ENCODE measurements around the gene SPRED2.

- TF ChIP-seq, protein P1, sequence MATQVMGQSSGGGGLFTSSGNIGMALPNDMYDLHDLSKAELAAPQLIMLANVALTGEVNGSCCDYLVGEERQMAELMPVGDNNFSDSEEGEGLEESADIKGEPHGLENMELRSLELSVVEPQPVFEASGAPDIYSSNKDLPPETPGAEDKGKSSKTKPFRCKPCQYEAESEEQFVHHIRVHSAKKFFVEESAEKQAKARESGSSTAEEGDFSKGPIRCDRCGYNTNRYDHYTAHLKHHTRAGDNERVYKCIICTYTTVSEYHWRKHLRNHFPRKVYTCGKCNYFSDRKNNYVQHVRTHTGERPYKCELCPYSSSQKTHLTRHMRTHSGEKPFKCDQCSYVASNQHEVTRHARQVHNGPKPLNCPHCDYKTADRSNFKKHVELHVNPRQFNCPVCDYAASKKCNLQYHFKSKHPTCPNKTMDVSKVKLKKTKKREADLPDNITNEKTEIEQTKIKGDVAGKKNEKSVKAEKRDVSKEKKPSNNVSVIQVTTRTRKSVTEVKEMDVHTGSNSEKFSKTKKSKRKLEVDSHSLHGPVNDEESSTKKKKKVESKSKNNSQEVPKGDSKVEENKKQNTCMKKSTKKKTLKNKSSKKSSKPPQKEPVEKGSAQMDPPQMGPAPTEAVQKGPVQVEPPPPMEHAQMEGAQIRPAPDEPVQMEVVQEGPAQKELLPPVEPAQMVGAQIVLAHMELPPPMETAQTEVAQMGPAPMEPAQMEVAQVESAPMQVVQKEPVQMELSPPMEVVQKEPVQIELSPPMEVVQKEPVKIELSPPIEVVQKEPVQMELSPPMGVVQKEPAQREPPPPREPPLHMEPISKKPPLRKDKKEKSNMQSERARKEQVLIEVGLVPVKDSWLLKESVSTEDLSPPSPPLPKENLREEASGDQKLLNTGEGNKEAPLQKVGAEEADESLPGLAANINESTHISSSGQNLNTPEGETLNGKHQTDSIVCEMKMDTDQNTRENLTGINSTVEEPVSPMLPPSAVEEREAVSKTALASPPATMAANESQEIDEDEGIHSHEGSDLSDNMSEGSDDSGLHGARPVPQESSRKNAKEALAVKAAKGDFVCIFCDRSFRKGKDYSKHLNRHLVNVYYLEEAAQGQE (IDR thresholded peaks at IDR 0.05; ENCODE audit: insufficient read depth in 1 of 2, low read depth in 2 of 2, low read length in 2 of 2): no peak
- TF ChIP-seq SIN3A (IDR thresholded peaks at IDR 0.05; ENCODE audit: borderline replicate concordance, insufficient read depth, low read length) (no peak), POLR2AphosphoS5 (IDR thresholded peaks at IDR 0.05; ENCODE audit: low read depth, low read length) (no peak)
Observed at GRCh38 chr2:65386344-65386743, 46.1 kb downstream of the SPRED2 start.

All from PFSK-1 (cell line).